Hematopoietic multipotent progenitor cell treated with erythropoietin and hydrocortisone succinate and interleukin-3 and kit ligand, for 6 days (in vitro differentiated cells): ENCODE data around the gene TCERG1L.
A peak's percentile ranks its signal among the peaks of the same experiment; 100 is the strongest.

Experiments used
- DNase-seq: peaks from one replicate; pipeline ENCODE4 v3.0.0-alpha.2; 2015

TCERG1L gene

GRCh38 chr10:131094527-131095312 lies 216.8 kb downstream of the TCERG1L start:
- DNase-seq = no peak

- DNase-seq = no peak
These were observed 217.6 kb downstream of the TCERG1L start for GRCh38 chr10:131093795-131094366.

DNA sequence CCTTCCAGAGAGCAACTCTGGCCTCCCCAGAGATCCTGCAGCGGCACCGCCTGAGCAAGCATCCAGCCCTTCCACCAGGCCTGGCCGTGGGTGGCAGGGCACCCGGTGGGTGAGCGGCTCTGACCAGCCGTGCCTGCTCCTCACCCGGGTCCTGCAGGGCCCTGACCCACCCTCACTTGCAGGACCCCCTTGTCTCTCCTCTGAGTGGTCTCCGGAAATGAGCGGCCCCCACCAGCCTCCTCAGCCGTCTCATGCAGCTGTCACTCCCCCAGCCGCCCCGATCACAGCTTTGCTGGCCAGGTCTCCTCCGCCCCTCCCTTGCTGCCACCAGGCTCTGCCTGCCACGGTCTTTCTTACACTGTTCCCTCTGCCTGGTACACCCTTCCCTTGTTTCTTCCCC lies 218.2 kb downstream of the TCERG1L start:
- DNase-seq = no peak

- no peak for DNase-seq
These were observed 218.6 kb downstream of the TCERG1L start for GRCh38 chr10:131092876-131093275.

- no peak for DNase-seq
These were observed 219.1 kb downstream of the TCERG1L start for GRCh38 chr10:131092386-131092785.

GRCh38 chr10:131091682-131092081 lies 219.8 kb downstream of the TCERG1L start:
- no peak for DNase-seq

DNA sequence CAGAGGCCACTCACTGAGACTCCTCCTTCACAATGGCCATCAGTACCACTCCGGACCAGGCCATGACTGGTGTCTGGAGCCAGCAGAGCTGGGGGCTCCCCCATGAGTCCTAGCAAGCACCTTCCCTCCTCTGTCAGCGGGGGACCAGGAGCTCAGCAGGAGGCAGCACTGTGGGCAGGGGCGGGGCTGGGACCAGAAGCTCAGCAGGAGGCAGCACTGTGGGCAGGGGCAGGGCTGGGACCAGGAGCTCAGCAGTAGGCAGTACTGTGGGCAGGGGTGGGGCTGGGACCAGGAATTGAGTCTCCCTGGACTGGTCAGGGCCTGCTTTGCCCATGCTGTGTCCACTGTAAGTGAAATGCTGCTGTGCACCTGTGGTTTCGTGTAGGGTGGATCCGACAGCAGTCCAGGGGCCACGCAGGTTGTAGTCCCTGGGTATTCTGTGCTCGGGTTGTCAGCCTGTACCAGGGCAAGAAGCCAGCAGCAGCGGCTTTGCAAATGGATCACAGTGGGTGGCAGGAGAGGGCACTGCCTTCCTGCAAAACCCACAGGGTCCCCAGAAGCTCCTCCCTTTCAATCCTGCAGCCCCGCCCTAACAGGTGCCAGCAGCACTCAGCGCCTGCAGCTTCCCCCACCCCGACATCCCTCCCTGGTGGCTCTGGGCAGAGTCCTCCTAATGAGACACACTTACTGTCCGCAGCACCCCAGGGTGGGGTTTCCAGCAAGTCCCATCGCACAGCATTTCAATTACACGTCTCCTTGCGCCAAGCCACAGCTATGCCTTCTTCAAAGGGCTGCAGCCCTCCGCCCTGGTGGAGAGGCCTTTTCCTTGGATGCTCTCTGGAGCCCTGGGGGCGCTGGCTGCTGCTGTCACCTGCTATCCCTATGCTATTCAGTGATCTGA lies 220.5 kb downstream of the TCERG1L start:
- no peak for DNase-seq

- DNase-seq = no peak
These were observed 221.7 kb downstream of the TCERG1L start for GRCh38 chr10:131089861-131090260.

DNA sequence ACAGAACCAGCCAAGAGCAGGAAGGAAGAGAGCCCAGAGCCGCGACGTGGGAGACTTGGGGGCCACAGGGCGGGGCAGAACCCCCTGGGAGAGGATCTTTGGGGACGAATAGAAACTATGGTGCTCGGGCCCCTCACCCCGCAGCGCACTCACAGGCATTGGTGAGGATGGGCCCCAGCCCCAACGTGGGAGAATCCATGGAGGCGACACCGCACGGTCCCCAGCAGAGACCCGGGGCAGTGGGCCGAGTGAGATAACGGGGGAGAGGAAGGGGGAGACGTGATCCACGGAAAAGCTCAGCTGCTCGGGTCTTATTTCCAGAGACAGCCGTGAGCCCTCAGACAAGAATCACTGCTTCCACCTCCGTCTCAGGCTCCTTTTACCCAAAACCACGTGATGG lies 222.4 kb downstream of the TCERG1L start:
- no peak for DNase-seq

GRCh38 chr10:131088619-131089018 lies 222.9 kb downstream of the TCERG1L start:
- no peak for DNase-seq

DNA sequence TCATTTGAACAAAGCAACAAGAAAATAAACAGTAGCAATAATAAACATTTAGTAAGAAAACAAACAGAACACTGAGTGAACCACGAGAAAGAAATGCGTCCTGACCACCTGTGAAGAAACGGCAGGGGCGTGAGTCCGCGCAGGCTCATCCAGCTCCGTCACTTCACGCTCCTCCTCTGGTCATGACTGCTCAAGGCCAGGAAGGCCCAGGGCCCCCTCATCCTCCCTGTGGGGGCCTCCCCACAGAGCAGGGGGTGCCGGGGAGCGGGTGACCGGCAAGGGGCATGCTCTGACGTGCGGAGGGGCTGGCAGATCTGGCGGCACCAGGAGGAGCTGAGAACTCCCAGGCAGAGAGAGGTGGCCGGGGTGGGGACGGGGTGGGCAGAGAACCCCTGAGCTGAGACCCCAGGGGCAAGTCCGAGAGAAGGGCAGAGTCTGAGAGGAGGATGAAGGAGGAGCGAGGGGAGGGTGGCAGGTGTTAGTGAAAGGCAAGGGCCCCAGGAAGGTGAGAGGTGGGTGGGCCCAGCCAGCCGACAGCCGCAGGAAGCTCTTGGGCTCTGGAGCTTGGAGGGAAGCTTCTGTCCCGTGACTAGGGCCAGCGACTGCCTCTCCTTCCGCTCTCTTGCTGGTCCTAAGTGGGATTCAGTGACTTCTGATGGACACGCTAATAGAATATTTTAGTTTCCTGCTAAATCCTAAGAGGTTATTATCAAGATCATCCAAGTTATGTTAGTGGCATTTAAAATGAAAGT lies 223.9 kb downstream of the TCERG1L start:
- no peak for DNase-seq

DNA sequence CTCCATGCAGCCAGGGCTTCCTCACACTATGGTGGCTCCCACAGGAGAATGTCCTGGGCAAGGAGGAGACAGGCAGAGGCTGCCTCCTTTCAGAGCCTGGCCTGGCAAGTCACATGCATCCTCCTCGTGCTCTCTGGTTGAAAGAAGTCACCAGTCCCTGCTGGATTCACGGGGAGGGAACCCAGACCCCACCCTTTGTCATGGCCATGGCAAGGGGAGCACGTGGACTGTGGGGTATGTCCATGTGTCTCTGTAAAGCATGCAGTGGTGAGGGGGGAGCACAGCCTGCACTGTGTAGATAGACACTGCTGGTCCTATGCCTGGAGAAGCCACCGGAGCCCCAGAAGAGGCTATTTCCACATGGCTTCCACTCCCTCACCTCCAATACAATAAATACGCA lies 225.0 kb downstream of the TCERG1L start:
- DNase-seq = no peak

DNA sequence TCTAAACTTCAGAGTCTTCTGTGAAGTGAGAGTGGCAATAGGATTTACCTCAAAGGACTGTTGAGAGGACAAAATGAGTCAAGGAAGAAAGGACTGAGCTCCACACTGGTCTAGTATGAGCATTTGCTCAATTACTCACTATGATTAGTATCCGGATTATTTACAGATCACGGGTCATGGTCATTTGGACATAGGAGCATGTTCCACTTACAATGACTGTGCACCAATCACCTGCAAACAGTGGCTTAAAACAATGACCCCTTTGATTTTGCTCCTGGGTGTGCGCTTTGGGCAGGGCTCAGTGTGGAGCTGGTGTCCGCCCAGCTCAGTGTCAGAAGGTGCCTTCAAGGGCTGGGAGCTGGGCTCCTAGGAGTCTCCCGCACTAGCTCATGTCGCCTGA lies 225.4 kb downstream of the TCERG1L start:
- DNase-seq = no peak

- DNase-seq = no peak
These were observed 226.2 kb downstream of the TCERG1L start for GRCh38 chr10:131085091-131085860.

- no peak for DNase-seq
These were observed 226.8 kb downstream of the TCERG1L start for GRCh38 chr10:131084791-131085090.

- DNase-seq = no peak
These were observed 227.4 kb downstream of the TCERG1L start for GRCh38 chr10:131083915-131084790.

- peak; percentile 2 for DNase-seq
These were observed 228.5 kb downstream of the TCERG1L start for GRCh38 chr10:131082991-131083481.

DNA sequence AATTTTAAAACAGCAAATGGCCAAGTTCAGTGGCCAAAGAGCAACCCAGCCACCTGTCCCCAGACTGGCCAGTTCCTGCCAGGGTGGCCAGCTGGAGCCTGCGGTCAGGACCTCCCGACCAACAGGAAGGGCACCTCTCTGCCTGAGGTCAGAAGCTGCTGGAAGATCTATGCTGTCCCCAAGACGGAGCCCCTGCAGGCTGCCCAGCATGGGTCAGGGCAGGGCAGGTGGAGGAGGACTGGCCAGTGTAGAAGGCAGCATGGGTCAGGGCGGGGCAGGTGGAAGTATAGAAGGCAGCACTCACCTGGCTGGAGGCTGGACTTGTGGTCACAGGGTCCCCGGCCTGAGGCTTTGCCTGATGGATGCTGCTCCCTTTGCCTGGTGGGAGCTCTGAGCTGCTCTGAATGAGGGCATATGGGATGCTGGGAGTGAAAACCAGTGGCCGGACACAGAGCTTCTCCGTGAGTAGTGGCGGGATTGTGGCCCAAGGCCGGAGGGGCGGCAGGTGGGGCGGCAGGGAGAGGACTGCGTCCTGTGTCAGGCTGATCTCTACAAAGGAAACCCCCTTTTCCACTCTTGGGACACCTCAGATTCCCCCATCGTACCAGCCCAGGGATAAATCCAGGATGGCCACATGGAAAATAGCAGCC lies 229.2 kb downstream of the TCERG1L start:
- no peak for DNase-seq

- DNase-seq = no peak
These were observed 229.7 kb downstream of the TCERG1L start for GRCh38 chr10:131081786-131082185.

GRCh38 chr10:131081376-131081775 lies 230.1 kb downstream of the TCERG1L start:
- DNase-seq = peak; percentile 10

DNA sequence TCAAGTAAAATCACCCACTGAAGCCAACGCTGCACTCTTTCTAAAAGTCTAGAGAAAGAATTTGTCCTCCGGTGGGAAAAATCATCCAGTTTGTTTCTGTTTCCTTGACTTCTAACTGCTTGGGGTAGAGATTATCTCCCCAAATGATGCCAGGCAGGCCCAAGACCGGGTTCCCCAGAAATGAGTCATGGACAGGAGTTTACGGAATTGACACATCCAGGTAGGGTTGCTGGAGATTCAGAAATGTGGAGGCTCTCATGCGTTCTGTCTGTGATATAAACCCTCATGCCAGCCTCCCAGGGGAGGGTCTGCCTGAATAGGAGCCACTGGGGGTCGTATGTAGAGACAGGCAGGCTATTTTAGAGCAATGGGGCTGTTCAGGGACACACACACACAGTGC lies 230.9 kb downstream of the TCERG1L start:
- DNase-seq = no peak
